OCI-LY3 (cell line): Measurements from ENCODE around the gene ANKRD30A.

Experiments
- H2AFZ ChIP-seq: fragments of 200-600, 300-600 bp; shearing (Covaris generic); 2 replicates; pipeline ENCODE4 v1.6.0; 2014; ENCODE audit warnings: antibody characterized with exemption, low read depth, low read length
- H3K27ac ChIP-seq: fragments of 200-600, 300-600 bp; sonication (generic); 2 replicates; pipeline ENCODE4 v1.5.1; 2014; ENCODE audit warnings: mild to moderate bottlenecking, low read length, moderate library complexity, mixed read lengths
- H3K27me3 ChIP-seq: fragments of 200-600, 300-600 bp; sonication (generic); 2 replicates; pipeline ENCODE4 v1.6.1; 2014; ENCODE audit warnings: low read depth, low read length, mixed read lengths
- H3K36me3 ChIP-seq: fragments of 200-600, 300-600 bp; sonication (generic); replicated peaks from 2 replicates; pipeline ENCODE3; 2014; ENCODE audit warnings: low read depth, low read length, mixed read lengths
- H3K4me1 ChIP-seq: fragments of 300-600, 200-600 bp; sonication (generic); 2 replicates; pipeline ENCODE4 v1.6.1; 2014; ENCODE audit warnings: low read length, mixed read lengths
- H3K4me2 ChIP-seq: fragments of 200-600, 300-600 bp; sonication (generic); 2 replicates; pipeline ENCODE4 v1.6.1; 2014; ENCODE audit warnings: low read length, mixed read lengths
- H3K4me3 ChIP-seq: fragments of 300-600, 200-600 bp; sonication (generic); 2 replicates; pipeline ENCODE4 v1.5.1; 2014; ENCODE audit warnings: antibody characterized with exemption, mild to moderate bottlenecking, low read length, moderate library complexity
- H3K79me2 ChIP-seq: fragments of 300-600, 200-600 bp; shearing (Covaris generic); 2 replicates; pipeline ENCODE4 v1.6.1; 2014; ENCODE audit warnings: mild to moderate bottlenecking, low read length, mixed read lengths
- H3K9ac ChIP-seq: fragments of 300-600, 200-600 bp; shearing (Covaris generic); 2 replicates; pipeline ENCODE4 v1.6.0; 2014; ENCODE audit warnings: mild to moderate bottlenecking, low read length, moderate library complexity
- H3K9me3 ChIP-seq: fragments of 200-600, 300-600 bp; shearing (Covaris generic); 2 replicates; pipeline ENCODE4 v1.6.1; 2014; ENCODE audit warnings: low read length, mixed read lengths; ENCODE audit not compliant: insufficient read depth
- H4K20me1 ChIP-seq: fragments of 200-600, 300-600 bp; sonication (generic); 2 replicates; pipeline ENCODE4 v1.6.1; 2016; ENCODE audit warnings: low read length, mixed read lengths; ENCODE audit not compliant: insufficient read depth
- EZH2phosphoT487 ChIP-seq: fragments of 200-600 bp; shearing (Covaris generic); IDR thresholded peaks from 2 replicates; pipeline ENCODE4 v1.6.1; 2018; ENCODE audit warnings: antibody characterized with exemption, mixed run types, low read depth
- TF ChIP-seq, protein P1 (sequence below): fragments of 200-600, 300-600 bp; sonication (generic); IDR thresholded peaks from 2 replicates; pipeline ENCODE4 v1.5.1; 2014; ENCODE audit warnings: antibody characterized with exemption, low read length, low read depth

Gene ANKRD30A

DNA sequence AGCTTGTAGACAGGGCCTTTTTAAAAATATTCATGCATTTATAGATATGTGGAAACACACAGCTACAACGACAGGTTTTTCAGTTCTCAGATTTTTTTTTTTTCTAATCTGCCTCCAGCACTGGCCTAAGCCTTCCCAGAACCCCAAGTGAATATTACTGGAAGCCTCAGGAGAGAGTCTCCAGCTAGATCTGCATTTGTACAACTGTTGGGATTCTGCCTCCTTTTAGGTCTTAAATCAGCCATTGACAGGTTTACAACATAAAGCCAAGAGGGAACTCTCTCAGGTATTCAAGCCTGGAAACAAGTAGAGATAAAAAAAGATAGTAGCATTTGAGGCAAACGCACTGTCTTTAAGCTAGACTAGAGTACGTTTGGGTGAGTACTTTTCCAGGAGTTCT, 275.8 kb downstream of the ANKRD30A start:
- no peaks in the 10 kb centered on the region for H3K36me3 ChIP-seq
- TF ChIP-seq EZH2phosphoT487, result no peak
- TF ChIP-seq, protein P1, sequence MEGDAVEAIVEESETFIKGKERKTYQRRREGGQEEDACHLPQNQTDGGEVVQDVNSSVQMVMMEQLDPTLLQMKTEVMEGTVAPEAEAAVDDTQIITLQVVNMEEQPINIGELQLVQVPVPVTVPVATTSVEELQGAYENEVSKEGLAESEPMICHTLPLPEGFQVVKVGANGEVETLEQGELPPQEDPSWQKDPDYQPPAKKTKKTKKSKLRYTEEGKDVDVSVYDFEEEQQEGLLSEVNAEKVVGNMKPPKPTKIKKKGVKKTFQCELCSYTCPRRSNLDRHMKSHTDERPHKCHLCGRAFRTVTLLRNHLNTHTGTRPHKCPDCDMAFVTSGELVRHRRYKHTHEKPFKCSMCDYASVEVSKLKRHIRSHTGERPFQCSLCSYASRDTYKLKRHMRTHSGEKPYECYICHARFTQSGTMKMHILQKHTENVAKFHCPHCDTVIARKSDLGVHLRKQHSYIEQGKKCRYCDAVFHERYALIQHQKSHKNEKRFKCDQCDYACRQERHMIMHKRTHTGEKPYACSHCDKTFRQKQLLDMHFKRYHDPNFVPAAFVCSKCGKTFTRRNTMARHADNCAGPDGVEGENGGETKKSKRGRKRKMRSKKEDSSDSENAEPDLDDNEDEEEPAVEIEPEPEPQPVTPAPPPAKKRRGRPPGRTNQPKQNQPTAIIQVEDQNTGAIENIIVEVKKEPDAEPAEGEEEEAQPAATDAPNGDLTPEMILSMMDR, result no peak
- H3K9me3 ChIP-seq, result no peaks in the 10 kb centered on the region
- no peak overlapping the region for H2AFZ ChIP-seq
- H3K9ac ChIP-seq, result no peak overlapping the region
- H3K4me3 ChIP-seq, result no peak overlapping the region
- H3K27me3 ChIP-seq, result no peaks in the 10 kb centered on the region
- H3K79me2 ChIP-seq, result no peaks in the 10 kb centered on the region
- no peak overlapping the region for H3K27ac ChIP-seq
- no peaks in the 10 kb centered on the region for H3K4me1 ChIP-seq
- H4K20me1 ChIP-seq, result no peaks in the 10 kb centered on the region
- H3K4me2 ChIP-seq, result no peak overlapping the region

DNA sequence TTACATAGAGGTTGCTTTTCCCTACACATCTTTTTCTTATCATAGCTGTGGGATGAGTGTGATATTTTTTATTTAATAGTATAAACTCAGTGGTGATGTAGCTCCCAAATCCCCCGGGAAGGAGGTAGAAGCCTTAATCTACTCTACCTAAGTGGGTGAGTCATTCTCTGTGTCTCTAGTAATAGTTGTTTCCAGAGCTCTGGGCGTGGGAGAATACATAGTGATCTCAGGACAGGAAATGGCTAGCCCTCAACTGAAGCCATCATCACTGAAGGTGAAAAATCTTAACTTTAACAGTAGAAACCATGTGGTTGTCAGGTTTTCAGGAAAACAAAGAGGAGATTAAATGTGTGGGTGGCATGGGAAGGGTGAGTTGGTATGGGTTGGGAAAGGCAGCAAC, 278.4 kb downstream of the ANKRD30A start:
- H3K9me3 ChIP-seq, result no peaks in the 10 kb centered on the region
- no peaks in the 10 kb centered on the region for H3K79me2 ChIP-seq
- H3K9ac ChIP-seq, result no peak overlapping the region
- no peaks in the 10 kb centered on the region for H4K20me1 ChIP-seq
- no peak for TF ChIP-seq EZH2phosphoT487
- no peaks in the 10 kb centered on the region for H3K4me1 ChIP-seq
- H3K27me3 ChIP-seq, result no peaks in the 10 kb centered on the region
- no peak overlapping the region for H3K4me3 ChIP-seq
- no peaks in the 10 kb centered on the region for H3K36me3 ChIP-seq
- H2AFZ ChIP-seq, result no peak overlapping the region
- no peak overlapping the region for H3K27ac ChIP-seq
- no peak overlapping the region for H3K4me2 ChIP-seq
